Karpas-422 (cell line): Measurements from ENCODE around the gene HEY2. TPM values are rescaled to one million over a fixed set of nuclear protein-coding genes. Genes with fewer than 3 reads are reported as not detected.
A peak's percentile ranks its signal among the peaks of the same experiment; 100 is the strongest.

Experiments used
- DNase-seq: peaks from one replicate; pipeline ENCODE4 v3.0.0-alpha.2; 2015
- H2AFZ ChIP-seq: fragments of 200-600 bp; sonication (generic); 2 replicates; pipeline ENCODE4 v1.6.1; 2014; ENCODE audit warnings: antibody characterized with exemption, low read length, mixed read lengths
- H3K27ac ChIP-seq: fragments of 200-600 bp; sonication (generic); 2 replicates; pipeline ENCODE4 v1.5.1; 2014; ENCODE audit warnings: mild to moderate bottlenecking, low read length, moderate library complexity
- H3K27me3 ChIP-seq: fragments of 200-600 bp; sonication (generic); 2 replicates; pipeline ENCODE4 v1.6.1; 2014; ENCODE audit warnings: low read length, mixed read lengths
- H3K36me3 ChIP-seq: fragments of 200-600 bp; sonication (generic); 2 replicates; pipeline ENCODE4 v1.6.1; 2014; ENCODE audit warnings: low read length, mixed read lengths; ENCODE audit not compliant: insufficient read depth
- H3K4me1 ChIP-seq: fragments of 200-600 bp; sonication (generic); 2 replicates; pipeline ENCODE4 v1.6.1; 2014; ENCODE audit warnings: mild to moderate bottlenecking, low read length, mixed read lengths
- H3K4me2 ChIP-seq: fragments of 200-600 bp; sonication (generic); 2 replicates; pipeline ENCODE4 v1.6.1; 2014; ENCODE audit warnings: low read length, low read depth, mild to moderate bottlenecking; ENCODE audit not compliant: poor library complexity, severe bottlenecking
- H3K4me3 ChIP-seq: fragments of 200-600 bp; sonication (generic); 2 replicates; pipeline ENCODE4 v1.5.1; 2014; ENCODE audit warnings: mild to moderate bottlenecking, antibody characterized with exemption, low read length, mixed read lengths
- H3K79me2 ChIP-seq: fragments of 200-600 bp; sonication (generic); 2 replicates; pipeline ENCODE4 v1.6.1; 2014; ENCODE audit warnings: mild to moderate bottlenecking, low read length, mixed read lengths
- H3K9ac ChIP-seq: fragments of 200-600 bp; sonication (generic); 2 replicates; pipeline ENCODE4 v1.6.0; 2014; ENCODE audit warnings: low read length
- H3K9me2 ChIP-seq: fragments of 200-600 bp; sonication (generic), shearing (Covaris generic); replicated peaks from 2 replicates; pipeline ENCODE4 v1.6.0; 2014; ENCODE audit warnings: mild to moderate bottlenecking, low read length, moderate library complexity; ENCODE audit not compliant: insufficient read depth
- H3K9me3 ChIP-seq: fragments of 300-700, 200-600 bp; sonication (generic); 2 replicates; pipeline ENCODE4 v1.6.1; 2014; ENCODE audit warnings: low read length, mixed read lengths
- H4K20me1 ChIP-seq: fragments of 200-600 bp; sonication (generic); 2 replicates; pipeline ENCODE4 v1.6.1; 2014; ENCODE audit warnings: mild to moderate bottlenecking, antibody characterized with exemption, low read length, low read depth; ENCODE audit not compliant: insufficient read depth
- total RNA-seq: library from RNA; depleted of rRNA; stranded (reverse); fragments of >200 nt; shearing (Covaris generic); gene quantifications from 2 replicates; pipeline ENCODE4 v1.2.3, GENCODE V29; 2014; ENCODE audit warnings: low replicate concordance

The HEY2 gene
- total RNA-seq, 1 experiment from 2014 or later = 0.11 TPM

DNA sequence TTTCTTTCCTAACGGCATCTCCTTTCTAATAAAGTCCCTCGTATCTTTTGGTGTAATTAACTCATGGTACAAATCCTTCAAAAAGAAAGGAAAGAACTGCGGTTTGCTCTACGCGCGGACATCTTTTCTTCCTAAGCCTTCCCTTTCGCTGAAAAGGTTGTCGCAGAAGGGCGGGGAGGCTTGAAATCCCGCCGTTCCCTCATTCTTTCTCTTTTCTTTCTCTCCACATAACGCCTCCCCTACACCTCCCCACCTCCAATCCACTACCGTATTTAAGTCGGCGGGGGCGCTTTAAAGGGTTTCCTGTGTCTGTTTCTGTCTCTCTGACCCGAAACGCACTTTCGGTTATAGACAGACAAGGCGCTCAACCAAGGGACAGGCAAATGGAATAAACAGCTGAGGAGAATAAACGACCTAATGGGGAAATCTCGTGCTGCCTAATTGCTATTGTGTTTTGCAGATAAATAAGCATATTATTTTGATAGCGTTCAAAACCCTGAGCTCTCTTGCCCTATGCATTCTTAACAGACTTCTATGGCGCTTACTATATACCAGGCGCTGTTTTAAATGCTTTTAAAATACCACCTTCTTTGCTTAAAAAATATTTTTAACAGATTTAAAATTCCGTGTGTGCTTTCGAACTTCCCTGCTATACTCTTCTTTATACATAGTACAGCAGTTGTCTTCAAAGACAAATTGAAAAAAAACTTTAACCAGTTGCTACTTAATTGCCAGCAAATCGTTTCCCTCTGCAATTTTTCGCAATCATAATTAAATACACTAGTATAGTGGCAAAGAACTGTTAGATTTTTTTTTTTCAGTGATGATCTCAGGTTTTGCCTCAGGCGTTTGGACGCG lies 2.5 kb upstream of the HEY2 start:
- H3K4me3 ChIP-seq = peak overlapping the region; percentile 75
- H3K79me2 ChIP-seq = no peaks in the 10 kb centered on the region
- H4K20me1 ChIP-seq = no peaks in the 10 kb centered on the region
- H2AFZ ChIP-seq = peak overlapping the region; percentile 96
- H3K9me2 ChIP-seq = no peaks in the 10 kb centered on the region
- peak overlapping the region; percentile 77 for H3K9ac ChIP-seq
- peak overlapping the region; percentile 90 for H3K4me2 ChIP-seq
- H3K4me1 ChIP-seq = peaks cover 48% of the 10 kb centered on the region
- peak; percentile 73 for DNase-seq
- no peaks in the 10 kb centered on the region for H3K36me3 ChIP-seq
- H3K9me3 ChIP-seq = no peaks in the 10 kb centered on the region
- no peak overlapping the region for H3K27ac ChIP-seq
- H3K27me3 ChIP-seq = no peaks in the 10 kb centered on the region

GRCh38 chr6:125747589-125748405 lies 1.6 kb upstream of the HEY2 start:
- no peak overlapping the region for H3K27ac ChIP-seq
- DNase-seq = no peak
- peak overlapping the region; percentile 90 for H3K4me2 ChIP-seq
- H3K27me3 ChIP-seq = no peaks in the 10 kb centered on the region
- peak overlapping the region; percentile 96 for H2AFZ ChIP-seq
- H4K20me1 ChIP-seq = no peaks in the 10 kb centered on the region
- H3K9ac ChIP-seq = peak overlapping the region; percentile 77
- no peaks in the 10 kb centered on the region for H3K9me3 ChIP-seq
- H3K4me3 ChIP-seq = peak overlapping the region; percentile 75
- peaks cover 48% of the 10 kb centered on the region for H3K4me1 ChIP-seq
- H3K36me3 ChIP-seq = no peaks in the 10 kb centered on the region
- H3K9me2 ChIP-seq = no peaks in the 10 kb centered on the region
- no peaks in the 10 kb centered on the region for H3K79me2 ChIP-seq

DNA sequence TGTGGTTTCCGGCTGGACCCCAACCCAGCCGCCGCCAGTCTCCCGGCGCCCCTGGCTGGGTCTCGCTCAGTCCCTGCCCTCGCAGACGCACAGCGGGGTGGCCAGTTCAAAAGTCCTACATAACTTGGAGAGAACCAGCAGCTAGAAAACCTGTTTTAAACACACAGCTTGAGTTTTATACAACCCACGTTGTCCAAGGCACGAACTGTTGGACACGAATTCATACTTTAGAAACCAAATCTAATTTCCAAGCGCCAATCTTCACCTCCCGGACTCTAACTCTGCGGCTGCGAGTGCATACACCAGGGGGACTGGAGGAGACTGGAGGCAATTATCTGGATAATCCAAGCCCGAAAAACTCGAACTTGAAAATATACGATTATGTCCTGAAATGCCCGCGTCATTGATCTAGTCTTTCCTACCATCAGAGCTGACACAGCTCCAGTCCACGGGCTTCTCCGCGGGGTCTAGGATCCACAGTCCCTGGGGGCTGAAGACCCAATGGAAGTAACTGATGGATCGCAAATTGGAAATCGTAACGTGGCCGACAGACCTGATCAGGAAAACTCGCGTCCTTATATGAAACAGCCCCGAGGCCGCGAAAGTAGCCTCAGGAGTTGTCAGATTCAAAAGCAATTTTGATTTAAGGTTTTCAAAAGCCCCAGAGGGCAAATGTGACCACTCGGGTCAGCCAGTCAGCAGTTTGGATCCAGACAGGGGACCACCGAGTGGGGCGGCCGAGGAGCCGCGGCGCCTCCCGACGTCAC lies 843 bp upstream of the HEY2 start:
- Histone ChIP-seq H3K27me3 (no peaks in the 10 kb centered on the region), H3K9ac (peak overlapping the region; percentile 77), H3K4me1 (peaks cover 48% of the 10 kb centered on the region), H3K9me2 (no peaks in the 10 kb centered on the region), H3K4me2 (peak overlapping the region; percentile 90), H4K20me1 (no peaks in the 10 kb centered on the region), H2AFZ (peak overlapping the region; percentile 96), H3K27ac (no peak overlapping the region), H3K9me3 (no peaks in the 10 kb centered on the region), H3K36me3 (no peaks in the 10 kb centered on the region), H3K4me3 (peak overlapping the region; percentile 75), H3K79me2 (no peaks in the 10 kb centered on the region)
- peak; percentile 49 for DNase-seq

DNA sequence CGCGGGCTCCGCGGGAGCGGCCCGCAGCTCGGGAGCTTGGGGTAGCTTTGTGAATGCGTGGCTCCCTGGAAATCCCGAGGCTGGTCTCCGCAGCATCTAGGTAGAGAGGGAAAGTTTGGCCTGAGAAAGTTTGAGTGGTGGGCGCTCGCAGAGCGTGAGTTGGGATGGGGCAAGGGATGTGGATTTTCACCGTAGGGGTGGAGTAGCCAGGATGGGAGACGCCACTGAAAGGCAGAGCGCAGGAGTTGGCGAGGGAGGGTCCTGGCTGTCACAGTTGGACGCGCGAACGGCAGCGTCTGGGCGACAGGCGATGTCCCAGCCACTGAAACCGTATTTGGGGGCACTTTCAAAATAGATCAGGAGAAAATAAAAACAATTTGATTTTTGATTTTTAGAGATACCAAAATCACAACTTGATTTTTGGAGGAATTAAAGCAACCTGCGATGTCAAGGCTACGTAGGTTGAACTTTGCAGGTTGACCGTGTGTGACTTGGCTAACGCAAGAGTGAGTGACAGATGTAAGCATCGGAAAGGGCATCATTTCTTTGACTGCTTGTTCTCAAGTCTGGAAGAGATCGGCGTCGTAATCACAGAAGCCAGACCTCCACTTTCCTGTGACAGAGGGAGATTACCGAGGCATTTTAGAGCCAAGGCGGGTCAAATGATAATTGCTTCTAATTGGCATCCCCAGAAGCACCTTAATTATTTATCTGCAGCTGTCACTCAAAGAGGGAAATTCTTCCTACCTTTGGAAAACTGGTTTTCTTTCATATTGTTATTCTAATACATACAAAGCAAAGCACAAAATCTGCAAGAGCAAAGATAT lies 646 bp downstream of the HEY2 start:
- DNase-seq = no peak
- no peaks in the 10 kb centered on the region for H4K20me1 ChIP-seq
- H3K9ac ChIP-seq = peak overlapping the region; percentile 70
- H3K79me2 ChIP-seq = no peaks in the 10 kb centered on the region
- peak overlapping the region; percentile 75 for H3K4me3 ChIP-seq
- H3K9me3 ChIP-seq = no peaks in the 10 kb centered on the region
- no peaks in the 10 kb centered on the region for H3K27me3 ChIP-seq
- H2AFZ ChIP-seq = peak overlapping the region; percentile 84
- H3K36me3 ChIP-seq = no peaks in the 10 kb centered on the region
- H3K4me1 ChIP-seq = peaks cover 48% of the 10 kb centered on the region
- H3K27ac ChIP-seq = no peak overlapping the region
- no peaks in the 10 kb centered on the region for H3K9me2 ChIP-seq
- peak overlapping the region; percentile 90 for H3K4me2 ChIP-seq

DNA sequence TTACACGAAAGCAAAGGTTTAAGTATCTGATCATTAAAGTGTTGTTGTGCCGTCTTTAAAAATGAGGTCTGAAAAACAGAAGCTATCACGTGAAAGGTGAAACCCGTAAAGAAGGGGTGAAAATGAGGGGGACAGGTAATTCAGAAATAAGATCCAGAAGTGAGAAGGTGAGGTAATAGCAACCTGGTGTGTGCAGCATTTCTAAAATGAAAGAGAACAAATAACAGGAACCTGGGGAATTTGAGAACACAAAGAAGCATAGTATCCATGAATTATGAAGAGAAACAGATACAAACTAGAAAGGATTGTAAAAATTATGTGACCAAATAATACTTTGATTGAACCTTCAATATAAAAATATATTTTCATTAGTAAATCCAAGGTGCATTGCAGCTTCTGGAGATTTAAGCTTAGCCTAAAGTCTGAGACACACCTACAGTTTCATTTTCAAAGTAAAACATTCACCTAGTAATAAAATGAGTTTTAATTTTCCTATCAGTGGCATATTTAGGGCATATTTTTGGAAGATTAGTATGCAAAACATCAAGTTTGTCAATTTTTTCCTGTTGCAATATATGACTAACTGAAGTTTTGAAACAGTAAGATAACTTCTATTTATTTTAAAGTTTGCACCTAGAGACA lies 1.4 kb downstream of the HEY2 start:
- Histone ChIP-seq H3K4me2 (peak overlapping the region; percentile 90), H3K9ac (peak overlapping the region; percentile 70; the same call in 1 of the 2 replicates), H3K4me1 (peaks cover 48% of the 10 kb centered on the region), H3K36me3 (no peaks in the 10 kb centered on the region), H3K79me2 (no peaks in the 10 kb centered on the region), H4K20me1 (no peaks in the 10 kb centered on the region), H3K9me3 (no peaks in the 10 kb centered on the region), H3K27me3 (no peaks in the 10 kb centered on the region), H2AFZ (no peak overlapping the region), H3K27ac (no peak overlapping the region), H3K9me2 (no peaks in the 10 kb centered on the region), H3K4me3 (peak overlapping the region; percentile 75)
- no peak for DNase-seq

- no peak overlapping the region for H3K27ac ChIP-seq
Observed at GRCh38 chr6:125751334-125751916, 2.0 kb downstream of the HEY2 start.

DNA sequence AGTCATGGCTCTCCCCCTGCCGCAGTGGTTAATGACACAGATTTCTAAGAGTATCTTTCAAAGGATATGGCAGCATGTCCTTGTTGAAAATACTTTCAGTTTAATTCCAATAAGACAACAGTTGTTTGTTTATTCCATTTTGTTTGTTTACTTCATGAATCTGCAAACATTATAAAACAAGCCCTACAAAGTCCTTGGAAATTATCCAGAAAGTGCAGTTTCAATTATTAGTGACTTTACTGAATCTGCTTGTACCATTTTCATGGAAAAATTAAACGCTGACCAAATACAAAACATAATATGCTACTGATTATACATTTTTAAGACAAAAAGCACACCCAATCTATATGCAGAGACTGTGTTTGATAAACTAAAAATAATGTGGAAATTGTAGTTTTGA lies 3.3 kb downstream of the HEY2 start:
- Histone ChIP-seq H3K4me3 (no peak overlapping the region), H2AFZ (no peak overlapping the region), H3K79me2 (no peaks in the 10 kb centered on the region), H3K27me3 (no peaks in the 10 kb centered on the region), H4K20me1 (no peaks in the 10 kb centered on the region), H3K9ac (no peak overlapping the region), H3K4me1 (peaks cover 37% of the 10 kb centered on the region), H3K27ac (no peak overlapping the region), H3K9me3 (no peaks in the 10 kb centered on the region), H3K9me2 (no peaks in the 10 kb centered on the region), H3K4me2 (no peak overlapping the region), H3K36me3 (no peaks in the 10 kb centered on the region)
- no peak for DNase-seq

More at GRCh38 chr6:125751334-125751916, 2.0 kb downstream of the HEY2 start:
- no peak overlapping the region for H2AFZ ChIP-seq
- peak overlapping the region; percentile 75; the same call in 1 of the 2 replicates for H3K4me3 ChIP-seq
- H3K79me2 ChIP-seq = no peaks in the 10 kb centered on the region
- no peaks in the 10 kb centered on the region for H3K27me3 ChIP-seq
- DNase-seq = no peak
- peak overlapping the region; percentile 90 for H3K4me2 ChIP-seq
- H3K36me3 ChIP-seq = no peaks in the 10 kb centered on the region
- H3K4me1 ChIP-seq = peaks cover 48% of the 10 kb centered on the region
- no peaks in the 10 kb centered on the region for H3K9me2 ChIP-seq
- H4K20me1 ChIP-seq = no peaks in the 10 kb centered on the region
- no peaks in the 10 kb centered on the region for H3K9me3 ChIP-seq
- no peak overlapping the region for H3K9ac ChIP-seq
